HG03135 (cell line): Measurements from ENCODE around the gene RRP1.
"Not testable (repeated sequence)": the region's sequence is repeated elsewhere in the genome, so short reads cannot be mapped to it uniquely, and the experiment has no call there.

Source experiments
- ATAC-seq: cut with Tn5 transposase; IDR thresholded peaks from one replicate; pipeline ENCODE4 v1.9.1; 2021; ENCODE audit warnings: mild to moderate bottlenecking, moderate library complexity; ENCODE audit not compliant: unreplicated experiment

Gene RRP1

DNA sequence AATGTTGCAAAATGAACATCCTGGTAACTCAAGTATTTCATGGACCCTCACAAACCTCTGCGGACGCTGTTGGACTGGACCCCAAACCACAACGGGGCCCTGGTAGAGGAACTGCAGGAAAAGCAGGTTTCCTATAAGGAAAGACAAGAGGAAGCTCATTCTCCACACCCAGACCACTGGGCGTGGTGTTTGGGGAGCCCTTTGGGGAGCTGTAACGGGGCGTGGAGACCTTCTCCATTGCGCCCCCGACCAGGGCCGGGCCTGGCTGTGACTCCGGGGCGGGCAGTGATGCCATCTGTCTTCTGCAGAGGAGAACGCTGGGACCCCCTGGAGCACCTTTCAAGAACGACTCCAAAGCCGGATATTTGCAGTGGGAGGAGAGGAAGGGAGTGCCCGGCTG, 45.7 kb downstream of the RRP1 start:
- ATAC-seq, result no peak

DNA sequence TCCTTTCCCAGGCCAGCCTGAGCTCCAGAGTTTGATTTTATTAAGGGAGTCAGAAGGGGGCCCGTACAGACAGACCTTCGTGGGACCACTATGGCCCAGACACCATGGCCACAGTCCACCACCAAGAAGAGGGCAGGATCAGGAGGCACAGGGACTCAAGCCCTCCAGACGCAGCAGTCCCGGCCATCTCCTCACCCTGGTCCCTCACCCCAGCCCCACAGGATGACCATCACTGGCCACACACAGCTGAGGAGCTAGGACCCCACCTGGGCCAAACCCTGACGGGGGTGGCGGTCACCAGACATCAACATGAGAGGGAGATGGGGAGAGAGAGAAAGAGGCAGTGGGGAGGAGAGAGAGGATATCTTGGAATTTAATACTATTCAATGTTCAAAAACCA, 46.5 kb downstream of the RRP1 start:
- ATAC-seq, result no peak

GRCh38 chr21:43836616-43837015, 47.2 kb downstream of the RRP1 start:
- no peak for ATAC-seq

DNA sequence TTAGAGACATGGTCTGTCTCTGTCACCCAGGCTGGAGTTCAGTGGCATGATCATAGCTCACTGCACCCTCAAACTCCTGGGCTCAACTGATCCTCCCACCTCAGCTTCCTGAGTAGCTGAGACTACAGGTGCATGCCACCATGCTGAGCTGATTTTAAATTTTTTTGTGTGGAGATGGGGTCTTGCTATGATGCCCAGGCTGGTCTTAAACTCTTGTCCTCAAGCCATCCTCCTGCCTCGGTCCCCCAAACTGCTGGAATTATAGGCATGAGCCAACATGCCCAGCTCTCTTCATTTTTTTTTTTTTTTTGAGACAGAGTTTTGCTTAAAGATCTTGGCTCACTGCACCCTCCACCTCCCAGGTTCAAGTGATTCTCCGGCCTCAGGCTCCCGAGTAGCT, 50.9 kb downstream of the RRP1 start:
- no peak for ATAC-seq

- ATAC-seq, result no peak
Measured at GRCh38 chr21:43842742-43843141, 53.4 kb downstream of the RRP1 start.

- ATAC-seq, result not testable (repeated sequence)
Measured at GRCh38 chr21:43844906-43845305, 55.5 kb downstream of the RRP1 start.

GRCh38 chr21:43845386-43845785, 56.0 kb downstream of the RRP1 start:
- no peak for ATAC-seq

GRCh38 chr21:43846430-43846829, 57.1 kb downstream of the RRP1 start:
- ATAC-seq, result no peak

DNA sequence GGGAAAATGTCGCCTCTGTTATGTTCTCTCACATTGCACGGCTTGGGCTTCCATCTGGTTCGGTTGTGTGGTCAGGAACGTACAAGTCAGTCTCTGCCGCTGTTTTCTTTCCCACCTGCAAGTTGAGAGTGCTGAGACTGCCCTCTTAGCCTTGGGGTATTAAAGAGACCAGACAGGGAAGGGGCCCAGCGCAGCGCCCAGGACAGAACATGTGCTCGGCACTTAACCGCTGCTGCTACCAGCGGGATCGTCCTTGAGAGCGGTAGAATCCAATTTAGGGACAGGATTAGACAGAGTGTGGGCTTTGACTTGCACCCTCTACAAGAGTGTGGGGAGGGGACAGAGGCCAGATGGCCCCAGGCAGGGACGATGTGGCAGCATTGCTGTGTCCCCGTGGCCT, 57.9 kb downstream of the RRP1 start:
- no peak for ATAC-seq

DNA sequence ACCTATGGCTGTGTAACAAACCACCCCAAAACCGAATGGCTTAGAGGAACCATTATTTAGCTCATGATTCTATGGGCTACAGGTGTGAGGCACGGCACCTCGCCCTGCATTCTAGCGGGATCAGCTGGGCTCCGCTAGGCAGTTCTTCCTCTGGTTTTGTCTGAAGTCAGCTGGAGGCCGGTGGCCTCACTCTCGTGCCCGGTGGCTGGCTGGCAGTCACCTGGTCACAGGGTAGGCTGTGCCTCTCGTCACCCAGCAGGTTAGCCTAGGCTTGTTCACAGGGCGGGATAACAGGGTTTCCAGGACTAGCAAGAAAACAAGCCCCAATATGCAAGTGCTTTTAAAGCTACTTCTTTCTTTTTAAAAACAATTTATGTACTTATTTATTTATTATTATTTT, 59.4 kb downstream of the RRP1 start:
- ATAC-seq, result no peak

GRCh38 chr21:43849532-43850299, 60.3 kb downstream of the RRP1 start:
- no peak for ATAC-seq

DNA sequence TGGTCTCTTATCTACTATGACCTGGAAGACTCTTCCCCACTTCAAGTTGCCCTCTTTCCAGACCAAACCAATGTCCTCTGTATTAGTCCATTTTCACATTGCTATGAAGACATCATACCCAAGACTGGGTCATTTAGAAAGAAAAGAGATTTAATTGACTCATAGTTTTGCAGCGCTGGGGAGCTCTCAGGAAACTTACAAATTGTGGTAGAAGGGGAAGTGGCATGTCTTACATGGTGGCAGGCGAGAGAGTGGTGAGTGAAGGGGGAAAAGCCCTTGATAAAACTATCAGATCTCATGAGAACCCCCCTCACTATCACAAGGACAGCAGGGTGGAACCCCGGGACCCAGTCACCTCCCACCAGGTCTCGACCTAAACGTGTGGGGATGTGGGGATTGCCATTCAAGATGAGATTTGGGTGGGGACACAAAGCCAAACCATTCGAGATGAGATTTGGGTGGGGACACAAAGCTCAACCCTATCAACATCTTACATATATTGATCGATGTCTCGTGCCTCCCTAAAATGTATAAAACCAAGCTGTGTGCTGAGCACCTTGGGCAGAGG, 61.4 kb downstream of the RRP1 start:
- no peak for ATAC-seq

DNA sequence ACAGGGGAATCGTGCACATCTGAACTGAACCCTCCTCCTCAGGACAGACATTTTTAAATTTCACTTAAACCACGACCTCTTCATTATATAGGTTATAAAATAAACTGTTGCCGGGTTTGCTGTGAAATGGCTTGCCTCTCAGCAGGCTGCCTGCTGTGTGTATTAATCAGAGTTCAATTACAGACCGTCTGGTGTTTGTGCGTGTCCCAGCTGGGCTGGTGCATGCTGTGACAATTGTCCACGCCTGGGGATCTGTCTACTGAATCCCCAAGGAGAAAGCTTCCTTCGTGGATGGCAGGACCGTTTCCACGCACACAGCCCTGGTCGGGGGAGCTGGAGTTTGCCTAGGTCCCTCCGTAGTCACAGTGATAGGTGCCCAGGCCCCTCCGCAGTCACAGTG, 62.2 kb downstream of the RRP1 start:
- ATAC-seq, result no peak

- ATAC-seq, result no peak
Measured at GRCh38 chr21:43853851-43854772, 64.7 kb downstream of the RRP1 start.
